ENCODE measurements around the gene SCLT1.

SCLT1 gene

DNA sequence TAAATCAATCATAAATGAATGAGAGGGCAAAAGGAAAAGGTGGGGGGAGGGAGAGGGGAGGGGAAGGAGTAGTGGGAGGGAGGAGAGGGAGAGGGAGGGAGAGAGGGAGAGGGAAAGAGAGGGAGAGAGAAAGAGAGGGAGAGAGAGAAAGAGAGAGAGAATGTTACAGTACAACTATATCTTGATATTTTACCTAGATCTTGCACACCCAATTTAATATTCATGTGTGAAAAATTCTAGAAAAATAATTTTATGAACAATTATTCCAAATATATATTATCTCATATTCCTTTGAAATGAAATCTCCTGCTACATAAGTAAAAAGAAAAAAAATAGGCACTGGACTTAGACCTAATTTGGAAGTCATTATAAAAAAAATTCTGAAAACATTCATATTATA, 120.0 kb downstream of the SCLT1 start:
- Histone ChIP-seq H3K36me3 (ENCODE audit: control insufficient read depth, insufficient read depth, low read length) (no peaks in the 10 kb centered on the region), H3K9me3 (ENCODE audit: control insufficient read depth, low read length) (no peaks in the 10 kb centered on the region), H3K4me3 (ENCODE audit: insufficient read depth, low read depth, low read length) (no peak overlapping the region), H3K27ac (ENCODE audit: insufficient read depth, low read depth, low read length, poor library complexity, severe bottlenecking) (no peak overlapping the region), H3K27me3 (ENCODE audit: control insufficient read depth, insufficient read depth, low read length, poor library complexity, severe bottlenecking) (no peaks in the 10 kb centered on the region), H3K4me1 (ENCODE audit: control insufficient read depth, insufficient read depth, low read length) (no peaks in the 10 kb centered on the region)

DNA sequence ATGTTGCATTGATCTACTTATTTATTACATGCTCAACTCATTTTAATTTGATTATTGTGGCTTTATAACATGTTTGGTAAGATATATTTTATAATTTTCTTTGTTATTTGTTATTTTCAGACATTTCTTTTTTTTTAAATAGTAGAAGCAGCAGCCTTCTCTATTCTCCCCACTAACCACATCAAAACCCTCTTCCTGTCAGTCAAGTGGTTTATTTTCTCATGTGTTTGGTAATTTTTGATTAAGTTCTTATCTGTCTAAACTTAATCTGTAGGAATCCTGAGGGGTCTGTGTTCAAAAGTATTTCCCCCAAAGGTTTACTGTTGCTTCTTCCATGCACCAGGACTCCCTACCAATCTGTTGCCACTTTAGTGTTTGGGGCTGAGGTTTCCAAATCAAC, 131.9 kb downstream of the SCLT1 start:
- H3K27ac ChIP-seq (ENCODE audit: insufficient read depth, low read depth, low read length, poor library complexity, severe bottlenecking) = no peak overlapping the region
- H3K4me3 ChIP-seq (ENCODE audit: insufficient read depth, low read depth, low read length) = no peak overlapping the region
- no peaks in the 10 kb centered on the region for H3K4me1 ChIP-seq (ENCODE audit: control insufficient read depth, insufficient read depth, low read length)
- no peaks in the 10 kb centered on the region for H3K36me3 ChIP-seq (ENCODE audit: control insufficient read depth, insufficient read depth, low read length)
- no peaks in the 10 kb centered on the region for H3K27me3 ChIP-seq (ENCODE audit: control insufficient read depth, insufficient read depth, low read length, poor library complexity, severe bottlenecking)
- no peaks in the 10 kb centered on the region for H3K9me3 ChIP-seq (ENCODE audit: control insufficient read depth, low read length)

DNA sequence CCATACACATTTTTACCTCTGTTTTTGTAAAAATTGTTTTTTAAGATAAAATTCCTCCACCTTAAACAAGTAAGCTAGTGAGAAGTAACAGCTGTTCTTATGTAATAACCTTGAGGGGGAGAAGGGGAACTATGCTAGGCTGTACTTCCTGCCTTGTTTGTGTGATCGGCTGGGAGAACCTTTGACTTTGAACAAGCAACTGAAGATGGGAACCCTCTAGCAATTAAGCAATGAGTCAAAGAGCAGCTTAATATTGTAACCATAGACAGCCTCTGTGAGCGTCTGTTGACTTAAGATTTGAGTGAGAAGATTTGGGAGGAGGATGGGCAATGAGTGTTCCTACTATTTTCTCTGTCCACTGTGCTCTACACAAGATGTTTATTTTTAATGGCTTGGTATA, 135.1 kb downstream of the SCLT1 start:
- Histone ChIP-seq H3K9me3 (ENCODE audit: control insufficient read depth, low read length) (no peaks in the 10 kb centered on the region), H3K4me1 (ENCODE audit: control insufficient read depth, insufficient read depth, low read length) (no peaks in the 10 kb centered on the region), H3K4me3 (ENCODE audit: insufficient read depth, low read depth, low read length) (no peak overlapping the region), H3K27me3 (ENCODE audit: control insufficient read depth, insufficient read depth, low read length, poor library complexity, severe bottlenecking) (no peaks in the 10 kb centered on the region), H3K36me3 (ENCODE audit: control insufficient read depth, insufficient read depth, low read length) (no peaks in the 10 kb centered on the region), H3K27ac (ENCODE audit: insufficient read depth, low read depth, low read length, poor library complexity, severe bottlenecking) (no peak overlapping the region)
- WGBS, 2 experiments = 77 to 97% methylated on average over 2 of the region's 2 CpGs

DNA sequence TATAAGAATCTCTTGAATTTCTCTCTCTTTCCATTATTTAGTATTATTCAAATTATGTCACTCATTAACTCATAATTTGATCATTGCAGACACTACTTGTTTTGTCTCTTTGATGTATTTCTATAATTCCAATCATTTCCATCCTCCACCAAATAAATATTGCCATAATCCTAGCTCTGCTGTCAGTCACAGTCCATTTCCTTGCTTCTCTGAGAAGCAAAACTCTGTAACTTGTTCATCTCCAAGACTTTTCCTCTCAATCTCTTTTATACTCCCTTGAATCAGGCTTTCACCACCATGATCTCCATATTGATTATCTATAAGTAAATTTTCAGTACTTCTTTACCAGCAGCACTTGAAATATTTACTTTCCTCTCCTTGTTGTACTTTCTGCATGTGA, 135.9 kb downstream of the SCLT1 start:
- Histone ChIP-seq H3K27me3 (ENCODE audit: control insufficient read depth, insufficient read depth, low read length, poor library complexity, severe bottlenecking) (no peaks in the 10 kb centered on the region), H3K4me3 (ENCODE audit: insufficient read depth, low read depth, low read length) (no peak overlapping the region), H3K27ac (ENCODE audit: insufficient read depth, low read depth, low read length, poor library complexity, severe bottlenecking) (no peak overlapping the region), H3K36me3 (ENCODE audit: control insufficient read depth, insufficient read depth, low read length) (no peaks in the 10 kb centered on the region), H3K9me3 (ENCODE audit: control insufficient read depth, low read length) (no peaks in the 10 kb centered on the region), H3K4me1 (ENCODE audit: control insufficient read depth, insufficient read depth, low read length) (no peaks in the 10 kb centered on the region)

DNA sequence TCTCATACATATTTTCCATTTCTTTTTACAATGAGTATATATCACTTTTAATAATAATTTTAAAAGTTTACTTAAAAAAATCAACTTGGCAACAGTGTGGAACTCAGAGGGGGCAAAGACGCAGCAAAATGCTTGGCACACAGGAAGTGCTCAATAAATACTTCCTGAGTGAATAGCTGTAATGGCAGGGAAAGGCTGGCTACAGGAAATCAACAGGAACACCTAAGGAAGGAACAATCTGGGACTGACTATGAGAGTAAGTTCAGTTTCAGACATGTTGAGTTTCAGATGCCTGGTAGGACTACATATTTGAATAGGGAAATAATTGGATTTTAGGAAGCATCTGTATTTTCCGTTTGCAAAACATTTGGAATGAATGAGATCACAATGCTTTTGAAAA, 137.6 kb downstream of the SCLT1 start:
- Histone ChIP-seq H3K27ac (ENCODE audit: insufficient read depth, low read depth, low read length, poor library complexity, severe bottlenecking) (no peak overlapping the region), H3K4me1 (ENCODE audit: control insufficient read depth, insufficient read depth, low read length) (no peaks in the 10 kb centered on the region), H3K9me3 (ENCODE audit: control insufficient read depth, low read length) (no peaks in the 10 kb centered on the region), H3K27me3 (ENCODE audit: control insufficient read depth, insufficient read depth, low read length, poor library complexity, severe bottlenecking) (no peaks in the 10 kb centered on the region), H3K36me3 (ENCODE audit: control insufficient read depth, insufficient read depth, low read length) (no peaks in the 10 kb centered on the region), H3K4me3 (ENCODE audit: insufficient read depth, low read depth, low read length) (no peak overlapping the region)
- WGBS, 2 experiments = 93 to 96% methylated on average over 1 to 2 of the region's 2 CpGs

DNA sequence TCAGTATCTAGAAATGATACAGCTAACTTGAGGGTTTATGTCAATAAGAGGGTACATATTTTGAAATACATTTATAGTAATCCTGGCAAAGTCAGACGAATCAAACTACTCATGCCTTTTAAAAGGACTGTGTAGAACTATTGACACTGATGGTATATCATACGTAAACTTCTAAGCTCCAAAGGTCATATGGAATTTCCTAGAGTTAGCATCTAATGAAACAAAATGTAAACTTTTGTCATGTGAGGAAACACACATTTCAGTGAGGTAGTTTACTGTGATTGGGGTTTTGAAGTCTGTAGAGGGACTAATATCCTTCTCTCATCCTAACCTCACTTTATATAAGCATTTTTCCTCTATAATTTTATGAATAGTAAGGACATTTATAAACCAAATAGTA, 138.4 kb downstream of the SCLT1 start:
- Histone ChIP-seq H3K4me1 (ENCODE audit: control insufficient read depth, insufficient read depth, low read length) (no peaks in the 10 kb centered on the region), H3K27me3 (ENCODE audit: control insufficient read depth, insufficient read depth, low read length, poor library complexity, severe bottlenecking) (no peaks in the 10 kb centered on the region), H3K4me3 (ENCODE audit: insufficient read depth, low read depth, low read length) (no peak overlapping the region), H3K36me3 (ENCODE audit: control insufficient read depth, insufficient read depth, low read length) (no peaks in the 10 kb centered on the region), H3K9me3 (ENCODE audit: control insufficient read depth, low read length) (no peaks in the 10 kb centered on the region), H3K27ac (ENCODE audit: insufficient read depth, low read depth, low read length, poor library complexity, severe bottlenecking) (no peak overlapping the region)
- 88 to 96% methylated on average over 1 to 2 of the region's 2 CpGs for WGBS, 2 experiments

DNA sequence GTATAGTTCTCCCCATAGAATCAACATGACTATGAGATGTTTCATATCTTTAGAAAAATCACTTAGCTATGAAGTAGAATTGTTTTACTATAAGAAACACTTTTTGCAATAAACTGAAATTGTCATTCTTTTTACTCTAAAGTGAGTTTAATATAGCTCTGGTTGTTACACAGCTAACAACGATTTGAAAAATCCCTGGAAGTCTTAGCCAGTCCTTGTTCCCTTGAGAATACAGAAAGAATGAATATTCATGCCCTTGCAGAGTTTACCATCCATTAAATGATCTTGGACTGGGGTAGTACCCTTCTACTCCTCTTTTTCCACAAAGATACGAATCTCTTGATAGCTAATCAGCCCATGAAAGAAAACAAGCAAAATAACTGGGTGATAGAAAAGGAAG, 142.0 kb downstream of the SCLT1 start:
- WGBS, 2 experiments = 79 to 100% methylated on average over 2 of the region's 2 CpGs
- H3K4me3 ChIP-seq (ENCODE audit: insufficient read depth, low read depth, low read length) = no peak overlapping the region
- H3K4me1 ChIP-seq (ENCODE audit: control insufficient read depth, insufficient read depth, low read length) = no peaks in the 10 kb centered on the region
- no peaks in the 10 kb centered on the region for H3K27me3 ChIP-seq (ENCODE audit: control insufficient read depth, insufficient read depth, low read length, poor library complexity, severe bottlenecking)
- H3K36me3 ChIP-seq (ENCODE audit: control insufficient read depth, insufficient read depth, low read length) = no peaks in the 10 kb centered on the region
- no peak overlapping the region for H3K27ac ChIP-seq (ENCODE audit: insufficient read depth, low read depth, low read length, poor library complexity, severe bottlenecking)
- no peaks in the 10 kb centered on the region for H3K9me3 ChIP-seq (ENCODE audit: control insufficient read depth, low read length)

DNA sequence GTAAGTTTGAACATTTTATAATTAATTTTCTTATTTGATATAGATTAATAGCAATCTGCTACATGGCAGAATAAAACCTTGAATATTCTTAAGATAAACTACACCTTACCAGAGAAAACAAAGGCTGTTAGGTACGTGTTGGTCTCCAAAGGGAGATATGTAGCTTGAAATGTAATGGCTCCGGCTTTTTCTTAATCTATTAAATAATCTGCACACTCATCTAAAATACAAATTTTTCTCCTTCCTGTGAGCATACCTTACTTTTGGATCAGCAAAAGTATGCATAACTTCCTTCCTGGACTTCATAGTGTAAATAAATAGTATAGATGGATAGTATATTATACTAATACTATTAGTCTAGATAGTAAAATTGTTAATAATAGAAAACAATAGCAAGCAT, 142.5 kb downstream of the SCLT1 start:
- Histone ChIP-seq H3K4me1 (ENCODE audit: control insufficient read depth, insufficient read depth, low read length) (no peaks in the 10 kb centered on the region), H3K4me3 (ENCODE audit: insufficient read depth, low read depth, low read length) (no peak overlapping the region), H3K27ac (ENCODE audit: insufficient read depth, low read depth, low read length, poor library complexity, severe bottlenecking) (no peak overlapping the region), H3K36me3 (ENCODE audit: control insufficient read depth, insufficient read depth, low read length) (no peaks in the 10 kb centered on the region), H3K27me3 (ENCODE audit: control insufficient read depth, insufficient read depth, low read length, poor library complexity, severe bottlenecking) (no peaks in the 10 kb centered on the region), H3K9me3 (ENCODE audit: control insufficient read depth, low read length) (no peaks in the 10 kb centered on the region)
- 89 to 100% methylated on average over 1 of the region's 2 CpGs for WGBS, 2 experiments

DNA sequence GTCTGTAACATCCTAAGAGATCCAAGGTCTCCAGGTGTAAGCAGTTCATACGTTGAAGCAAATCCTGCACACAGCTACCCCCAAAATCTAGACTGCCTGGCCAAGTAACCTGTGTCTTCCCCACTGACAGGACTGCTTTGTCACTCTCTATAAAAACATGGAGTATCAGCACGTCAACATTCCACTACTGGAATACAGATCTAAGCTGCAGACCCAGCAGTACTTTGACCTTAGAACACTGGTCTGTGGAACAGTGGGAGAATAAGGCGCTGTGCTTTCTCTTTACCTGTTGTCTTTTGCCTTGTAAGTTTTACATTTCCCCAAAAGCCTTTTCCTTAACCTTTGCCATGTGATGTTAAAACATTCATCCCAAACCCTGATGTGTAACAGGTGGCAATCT, 146.4 kb downstream of the SCLT1 start:
- Histone ChIP-seq H3K4me1 (ENCODE audit: control insufficient read depth, insufficient read depth, low read length) (no peaks in the 10 kb centered on the region), H3K27me3 (ENCODE audit: control insufficient read depth, insufficient read depth, low read length, poor library complexity, severe bottlenecking) (no peaks in the 10 kb centered on the region), H3K27ac (ENCODE audit: insufficient read depth, low read depth, low read length, poor library complexity, severe bottlenecking) (no peak overlapping the region), H3K9me3 (ENCODE audit: control insufficient read depth, low read length) (no peaks in the 10 kb centered on the region), H3K4me3 (ENCODE audit: insufficient read depth, low read depth, low read length) (no peak overlapping the region), H3K36me3 (ENCODE audit: control insufficient read depth, insufficient read depth, low read length) (no peaks in the 10 kb centered on the region)
- WGBS, 2 experiments = 93 to 94% methylated on average over 3 of the region's 3 CpGs

DNA sequence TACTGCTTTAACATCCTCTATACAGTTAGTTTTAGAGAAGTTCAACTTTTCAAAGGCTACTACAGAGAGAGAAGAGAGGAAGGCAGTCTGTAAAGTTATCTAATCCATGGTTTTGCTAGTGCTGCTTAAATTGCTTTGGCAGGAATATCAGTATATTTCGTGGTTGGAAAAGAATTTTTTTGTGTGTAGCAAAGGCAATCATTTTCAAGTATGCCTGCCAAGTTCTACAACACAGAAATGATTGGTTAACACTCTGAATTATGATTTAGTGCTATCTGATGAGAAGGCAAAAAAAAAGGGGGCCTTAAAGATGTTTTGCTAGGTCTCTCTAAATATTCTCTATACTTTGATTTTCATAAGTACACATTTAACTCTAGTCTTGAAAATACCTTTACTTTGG, 150.7 kb downstream of the SCLT1 start:
- Histone ChIP-seq H3K27ac (ENCODE audit: insufficient read depth, low read depth, low read length, poor library complexity, severe bottlenecking) (no peak overlapping the region), H3K4me1 (ENCODE audit: control insufficient read depth, insufficient read depth, low read length) (no peaks in the 10 kb centered on the region), H3K27me3 (ENCODE audit: control insufficient read depth, insufficient read depth, low read length, poor library complexity, severe bottlenecking) (no peaks in the 10 kb centered on the region), H3K36me3 (ENCODE audit: control insufficient read depth, insufficient read depth, low read length) (no peaks in the 10 kb centered on the region), H3K9me3 (ENCODE audit: control insufficient read depth, low read length) (no peaks in the 10 kb centered on the region), H3K4me3 (ENCODE audit: insufficient read depth, low read depth, low read length) (no peak overlapping the region)
- WGBS, 2 experiments = 86 to 94% methylated on average over 1 of the region's 1 CpG

DNA sequence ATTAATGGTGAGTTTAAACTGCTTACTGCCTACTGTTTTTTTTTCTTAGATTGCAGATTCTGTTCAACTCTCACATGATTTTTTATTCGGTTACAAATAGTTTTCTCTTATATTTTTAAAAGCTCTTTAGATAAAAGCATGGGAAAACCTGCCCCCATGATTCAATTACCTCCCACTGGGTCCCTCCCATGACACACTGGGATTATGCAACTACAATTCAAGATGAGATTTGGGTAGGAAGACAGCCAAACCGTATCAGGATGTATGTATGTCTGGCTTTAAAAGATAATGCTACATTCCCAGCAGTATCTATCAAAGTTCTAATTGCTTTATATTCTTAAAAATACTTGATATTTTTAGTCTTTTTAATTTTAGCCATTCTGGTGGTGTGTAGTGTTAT, 152.4 kb downstream of the SCLT1 start:
- 80 to 93% methylated on average over 1 to 2 of the region's 2 CpGs for WGBS, 2 experiments
- H3K4me1 ChIP-seq (ENCODE audit: control insufficient read depth, insufficient read depth, low read length) = no peaks in the 10 kb centered on the region
- no peaks in the 10 kb centered on the region for H3K27me3 ChIP-seq (ENCODE audit: control insufficient read depth, insufficient read depth, low read length, poor library complexity, severe bottlenecking)
- no peaks in the 10 kb centered on the region for H3K36me3 ChIP-seq (ENCODE audit: control insufficient read depth, insufficient read depth, low read length)
- H3K4me3 ChIP-seq (ENCODE audit: insufficient read depth, low read depth, low read length) = no peak overlapping the region
- H3K27ac ChIP-seq (ENCODE audit: insufficient read depth, low read depth, low read length, poor library complexity, severe bottlenecking) = no peak overlapping the region
- H3K9me3 ChIP-seq (ENCODE audit: control insufficient read depth, low read length) = no peaks in the 10 kb centered on the region
